Lower leg skin (tissue), 4 donors: ENCODE measurements around the gene DCTD. TPM values are rescaled to one million over a fixed set of nuclear protein-coding genes. Genes with fewer than 3 reads are reported as not detected.

ENCODE experiments used
- DNase-seq, 2 donors: peaks; one replicate each; pipeline ENCODE4 v3.0.0-alpha.2; 2019; ENCODE audit warnings: low spot score in 2 of 2
- H3K4me3 ChIP-seq: fragments of 200-600 bp; sonication (generic); 2 replicates; pipeline ENCODE4 v1.5.1; 2017; ENCODE audit warnings: mild to moderate bottlenecking, low read depth; ENCODE audit not compliant: poor library complexity, severe bottlenecking
- CTCF ChIP-seq, 3 donors: fragments of 450-650 bp; IDR thresholded peaks; one replicate each; pipeline ENCODE4 v1.5.1; 2016; ENCODE audit warnings: antibody characterized with exemption in 3 of 3, mild to moderate bottlenecking in 3 of 3, moderate library complexity in 2 of 3
- POLR2A ChIP-seq, 2 donors: fragments of 450-650 bp; IDR thresholded peaks; one replicate each; pipeline ENCODE4 v1.6.1; 2016 to 2017; ENCODE audit warnings: antibody characterized with exemption in 2 of 2, mild to moderate bottlenecking in 1 of 2, moderate library complexity in 1 of 2
- WGBS, 2 donors: methylation state at CpG; one replicate each; pipeline ENCODE4 v1.1.5; 2018; 5-methylcytosine and 5-hydroxymethylcytosine counted together
- intact Hi-C: fragments of 100-400 bp; cut with DNase I; formaldehyde crosslinking; loops from one replicate; pipeline ENCODE4 v1.15.0; 2023; ENCODE audit warnings: low total_unique reads
- total RNA-seq, 4 donors: library from RNA; depleted of rRNA; stranded (reverse); fragments of >200 nt; gene quantifications; one replicate each; pipeline ENCODE4 v1.1.0, GENCODE V29; 2016

The DCTD gene
- total RNA-seq, 4 donors from 2014 or later = 27.7 to 52.4 (median 35.4) TPM

- TF ChIP-seq POLR2A (IDR thresholded peaks at IDR 0.05) (no peak), CTCF (IDR thresholded peaks at IDR 0.05) (no peak)
- intact Hi-C loops = no loop called here
- H3K4me3 ChIP-seq = no peak overlapping the region
- DNase-seq = no peak
- 57 to 65% methylated on average over 17 of the region's 17 CpGs for WGBS, 2 donors
These were observed 74.3 kb downstream of the DCTD start for GRCh38 chr4:182842759-182843390.

- DNase-seq = no peak
- no peak overlapping the region for H3K4me3 ChIP-seq
- intact Hi-C loops = no loop called here
- no peak for TF ChIP-seq POLR2A (IDR thresholded peaks at IDR 0.05)
- no peak for TF ChIP-seq CTCF (IDR thresholded peaks at IDR 0.05)
- WGBS, 2 donors = 80 to 87% methylated on average over 11 of the region's 11 CpGs
These were observed 75.0 kb downstream of the DCTD start for GRCh38 chr4:182842104-182842600.

- DNase-seq = no peak
- no peak for TF ChIP-seq CTCF (IDR thresholded peaks at IDR 0.05)
- no peak for TF ChIP-seq POLR2A (IDR thresholded peaks at IDR 0.05)
- H3K4me3 ChIP-seq = no peak overlapping the region
- intact Hi-C loops = no loop called here
- 83 to 93% methylated on average over 10 of the region's 10 CpGs for WGBS, 2 donors
These were observed 77.1 kb downstream of the DCTD start for GRCh38 chr4:182840108-182840507.

Other genes starting within 250 kb of the DCTD start
- gene WWC2, start 181.9 kb upstream of the DCTD start, total RNA-seq = 10 to 100 TPM; 11.2 to 14.7 (median 12.4) TPM